ENCODE data around the gene CDYL2. TPM values are rescaled to one million over a fixed set of nuclear protein-coding genes. Genes with fewer than 3 reads are reported as not detected.
A peak's percentile ranks its signal among the peaks of the same experiment; 100 is the strongest.

The CDYL2 gene
- total and polyA plus RNA-seq, 11 donors, result 0.80 to 8.6 (median 3.5) TPM

GRCh38 chr16:80704751-80705505 is 99.5 kb downstream of the CDYL2 start:
- DNase-seq, result no peak
- WGBS, 4 donors, result 89 to 92% (median 90%) methylated on average over 5 to 9 of the region's 9 CpGs
- intact Hi-C loops (cut with DNase I), result no loop called here
- Histone ChIP-seq H3K9me3 (peaks cover 0 to 7% (median 0%) of the 10 kb centered on the region in 12 donors), H3K27ac (no peak overlapping the region), H3K36me3 (no peaks in the 10 kb centered on the region), H3K4me3 (no peak overlapping the region), H3K4me1 (no peaks in the 10 kb centered on the region), H3K27me3 (no peaks in the 10 kb centered on the region)
- no peak for ATAC-seq
- TF ChIP-seq, protein P1, sequence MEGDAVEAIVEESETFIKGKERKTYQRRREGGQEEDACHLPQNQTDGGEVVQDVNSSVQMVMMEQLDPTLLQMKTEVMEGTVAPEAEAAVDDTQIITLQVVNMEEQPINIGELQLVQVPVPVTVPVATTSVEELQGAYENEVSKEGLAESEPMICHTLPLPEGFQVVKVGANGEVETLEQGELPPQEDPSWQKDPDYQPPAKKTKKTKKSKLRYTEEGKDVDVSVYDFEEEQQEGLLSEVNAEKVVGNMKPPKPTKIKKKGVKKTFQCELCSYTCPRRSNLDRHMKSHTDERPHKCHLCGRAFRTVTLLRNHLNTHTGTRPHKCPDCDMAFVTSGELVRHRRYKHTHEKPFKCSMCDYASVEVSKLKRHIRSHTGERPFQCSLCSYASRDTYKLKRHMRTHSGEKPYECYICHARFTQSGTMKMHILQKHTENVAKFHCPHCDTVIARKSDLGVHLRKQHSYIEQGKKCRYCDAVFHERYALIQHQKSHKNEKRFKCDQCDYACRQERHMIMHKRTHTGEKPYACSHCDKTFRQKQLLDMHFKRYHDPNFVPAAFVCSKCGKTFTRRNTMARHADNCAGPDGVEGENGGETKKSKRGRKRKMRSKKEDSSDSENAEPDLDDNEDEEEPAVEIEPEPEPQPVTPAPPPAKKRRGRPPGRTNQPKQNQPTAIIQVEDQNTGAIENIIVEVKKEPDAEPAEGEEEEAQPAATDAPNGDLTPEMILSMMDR (IDR thresholded peaks at IDR 0.05), result no peak
- no peak for TF ChIP-seq POLR2A (IDR thresholded peaks at IDR 0.05)

- no peak overlapping the region for H3K4me3 ChIP-seq
- DNase-seq (no peak), ATAC-seq (peak in 1 of 4 donors; percentile 38)
- 86 to 93% (median 92%) methylated on average over 9 to 10 of the region's 10 CpGs for WGBS, 4 donors
- intact Hi-C loops (cut with DNase I), result no loop called here
- no peaks in the 10 kb centered on the region for H3K27me3 ChIP-seq
- no peak overlapping the region for H3K27ac ChIP-seq
- H3K36me3 ChIP-seq, result no peaks in the 10 kb centered on the region
- H3K9me3 ChIP-seq, result peaks cover 0 to 16% (median 1%) of the 10 kb centered on the region in 12 donors
- H3K4me1 ChIP-seq, result no peaks in the 10 kb centered on the region
- no peak for TF ChIP-seq POLR2A (IDR thresholded peaks at IDR 0.05)
- TF ChIP-seq, protein P1 (IDR thresholded peaks at IDR 0.05), result no peak
Observed at GRCh38 chr16:80703131-80704071, 101.0 kb downstream of the CDYL2 start.

DNA sequence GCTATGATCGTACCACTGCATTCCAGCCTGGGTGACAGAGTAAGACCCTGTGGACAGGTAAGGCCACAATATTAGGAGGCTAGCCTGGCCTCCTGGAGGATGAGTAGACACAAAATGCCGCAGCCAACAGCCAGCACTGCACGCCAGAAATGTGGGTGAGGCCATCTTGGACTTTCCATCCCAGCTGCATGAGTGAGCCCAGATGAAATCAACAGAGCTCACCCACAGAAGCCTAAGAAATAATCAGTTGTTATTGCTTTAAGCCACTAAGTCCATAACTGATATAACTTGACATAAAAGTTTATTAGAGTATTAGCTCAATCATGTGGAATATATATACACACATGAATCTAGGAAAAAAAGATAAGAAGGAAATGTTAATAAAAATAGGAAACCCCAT is 101.7 kb downstream of the CDYL2 start:
- intact Hi-C loops (cut with DNase I), result no loop called here
- no peak overlapping the region for H3K27ac ChIP-seq
- TF ChIP-seq, protein P1 (IDR thresholded peaks at IDR 0.05), result no peak
- no peak for TF ChIP-seq POLR2A (IDR thresholded peaks at IDR 0.05)
- no peaks in the 10 kb centered on the region for H3K36me3 ChIP-seq
- peaks cover 0 to 23% (median 7%) of the 10 kb centered on the region in 12 donors for H3K9me3 ChIP-seq
- H3K4me3 ChIP-seq, result no peak overlapping the region
- no peaks in the 10 kb centered on the region for H3K4me1 ChIP-seq
- DNase-seq (no peak), ATAC-seq (no peak)
- H3K27me3 ChIP-seq, result no peaks in the 10 kb centered on the region
- 86 to 96% (median 93%) methylated on average over 3 of the region's 3 CpGs for WGBS, 4 donors

- ATAC-seq, result no peak
- TF ChIP-seq, protein P1 (IDR thresholded peaks at IDR 0.05), result no peak
- TF ChIP-seq POLR2A (IDR thresholded peaks at IDR 0.05), result no peak
- intact Hi-C loops (cut with DNase I), result no loop called here
Observed at GRCh38 chr16:80700558-80700957, 103.8 kb downstream of the CDYL2 start.

More at GRCh38 chr16:80700558-80700957, 103.8 kb downstream of the CDYL2 start:
- Histone ChIP-seq H3K4me3 (no peak overlapping the region), H3K4me1 (no peaks in the 10 kb centered on the region), H3K36me3 (no peaks in the 10 kb centered on the region), H3K27me3 (no peaks in the 10 kb centered on the region), H3K27ac (no peak overlapping the region), H3K9me3 (peaks cover 0 to 29% (median 7%) of the 10 kb centered on the region in 12 donors)
- DNase-seq, result no peak
- WGBS, 4 donors, result 76 to 82% (median 80%) methylated on average over 4 of the region's 4 CpGs
